Measurements from ENCODE around the gene AP5Z1.

Gene AP5Z1

DNA sequence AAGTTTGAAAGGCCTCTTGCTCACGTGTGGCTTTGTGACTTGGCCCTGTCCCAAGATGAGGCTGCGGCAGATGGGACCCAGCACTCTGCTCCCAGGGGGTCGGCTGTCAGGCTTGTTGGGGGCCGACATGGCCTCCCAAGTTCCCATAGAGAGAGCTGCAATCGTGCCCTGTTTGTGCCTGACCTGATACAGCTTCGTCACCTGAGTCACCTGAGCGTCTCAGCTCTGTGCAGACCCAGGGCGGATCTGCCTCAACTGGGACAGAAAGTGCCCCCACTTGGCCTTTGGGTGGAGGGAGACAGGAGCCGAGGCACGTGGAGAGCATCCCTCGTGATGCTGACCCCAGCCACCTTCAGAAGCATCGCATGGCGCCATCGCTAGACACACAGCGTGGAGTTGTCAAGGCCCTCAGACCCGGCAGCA lies 64.7 kb downstream of the AP5Z1 start:
- DNase-seq (ENCODE audit: low read depth in 2 of 2): no peak

Measured in stimulated activated CD4-positive, alpha-beta T cell treated with anti-CD3 and anti-CD28 coated beads, Interleukin-12 subunit alpha, Interleukin-12 subunit beta, amount 100 ng/mL, for 24 hours (primary cell).